Mesodermal cell (in vitro differentiated cells): ENCODE results near the gene SYNE2.
A peak's percentile ranks its signal among the peaks of the same experiment; 100 is the strongest.

Source experiments
- H3K27ac ChIP-seq: 2 replicates; pipeline ENCODE4 v1.7.0; 2013; ENCODE audit warnings: mild to moderate bottlenecking, low read depth, low read length, moderate library complexity; ENCODE audit not compliant: severe bottlenecking
- H3K36me3 ChIP-seq: 2 replicates; pipeline ENCODE4 v1.7.1; 2013; ENCODE audit warnings: mild to moderate bottlenecking, low read length, moderate library complexity; ENCODE audit not compliant: control insufficient read depth, insufficient read depth
- H3K4me1 ChIP-seq: one replicate; pipeline ENCODE4 v1.7.1; 2013; ENCODE audit warnings: mild to moderate bottlenecking, low read length; ENCODE audit not compliant: insufficient read depth, control insufficient read depth, poor library complexity, severe bottlenecking
- H3K4me3 ChIP-seq: 2 replicates; pipeline ENCODE4 v1.7.0; 2013; ENCODE audit warnings: low read length, control low read depth, mild to moderate bottlenecking; ENCODE audit not compliant: insufficient read depth, poor library complexity, severe bottlenecking; ENCODE audit errors: extremely low read depth
- H3K9me3 ChIP-seq: 2 replicates; pipeline ENCODE4 v1.7.1; 2013; ENCODE audit warnings: mild to moderate bottlenecking, low read length, moderate library complexity; ENCODE audit not compliant: control insufficient read depth
- WGBS, 2 experiments: methylation state at CpG; one replicate each; pipeline ENCODE4 v1.1.5; 2013; ENCODE audit warnings: missing lambda C conversion rate in 2 of 2; ENCODE audit not compliant: insufficient coverage in 2 of 2; 5-methylcytosine and 5-hydroxymethylcytosine counted together

SYNE2 gene

DNA sequence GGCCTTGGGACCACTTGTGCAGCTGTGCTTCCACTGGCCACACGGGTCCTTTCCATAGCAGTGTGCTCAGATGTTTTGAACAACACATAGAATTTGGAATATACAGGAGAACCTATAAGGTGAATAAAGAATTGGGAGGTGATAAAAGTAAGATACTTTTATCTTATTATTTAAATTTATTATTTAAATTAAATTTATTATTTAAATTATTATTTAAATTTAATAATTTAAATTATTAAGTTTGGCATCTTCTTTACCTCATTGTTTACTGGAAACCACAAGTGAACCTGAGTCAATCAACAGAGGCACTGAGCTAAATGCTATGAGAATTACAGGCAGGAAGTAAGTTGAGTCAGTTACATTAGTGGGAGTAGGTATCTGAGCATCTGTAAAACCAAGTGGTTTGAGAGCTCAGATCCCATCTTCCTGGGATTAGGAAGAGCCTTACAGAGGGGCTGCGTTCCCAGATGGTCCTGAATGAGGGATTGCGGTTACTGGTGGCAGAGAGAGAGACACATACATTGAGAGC lies 338.2 kb downstream of the SYNE2 start:
- H3K27ac ChIP-seq = no peak overlapping the region
- H3K4me3 ChIP-seq = no peak overlapping the region
- peaks cover 5% of the 10 kb centered on the region for H3K4me1 ChIP-seq
- peaks cover 5% of the 10 kb centered on the region for H3K36me3 ChIP-seq
- no peaks in the 10 kb centered on the region for H3K9me3 ChIP-seq
- whole genome bisulfite sequencing, 2 experiments = 83 to 96% methylated on average over 2 of the region's 3 CpGs

DNA sequence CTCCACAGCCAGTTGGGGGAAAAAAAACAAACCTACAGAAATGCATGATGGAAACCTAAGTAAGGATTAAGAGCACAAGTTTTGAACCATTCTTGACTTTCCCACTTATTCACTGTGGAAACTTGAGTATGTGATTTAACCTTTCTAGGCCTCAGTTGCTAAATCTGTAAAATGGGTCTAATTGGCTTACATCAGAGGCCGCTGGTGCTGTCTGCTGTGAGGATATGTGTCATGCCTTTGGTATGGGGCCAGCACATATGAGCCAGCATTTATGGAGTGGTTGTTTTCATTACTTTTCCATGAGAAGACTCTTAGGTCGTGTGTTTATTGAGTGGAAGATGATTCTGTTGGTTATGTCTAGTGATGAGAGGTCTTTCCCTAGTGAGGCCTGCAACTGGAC lies 339.0 kb downstream of the SYNE2 start:
- no peaks in the 10 kb centered on the region for H3K9me3 ChIP-seq
- H3K27ac ChIP-seq = no peak overlapping the region
- peaks cover 2% of the 10 kb centered on the region for H3K4me1 ChIP-seq
- peaks cover 5% of the 10 kb centered on the region for H3K36me3 ChIP-seq
- 64 to 75% methylated on average over 1 to 2 of the region's 2 CpGs for WGBS, 2 experiments
- no peak overlapping the region for H3K4me3 ChIP-seq

DNA sequence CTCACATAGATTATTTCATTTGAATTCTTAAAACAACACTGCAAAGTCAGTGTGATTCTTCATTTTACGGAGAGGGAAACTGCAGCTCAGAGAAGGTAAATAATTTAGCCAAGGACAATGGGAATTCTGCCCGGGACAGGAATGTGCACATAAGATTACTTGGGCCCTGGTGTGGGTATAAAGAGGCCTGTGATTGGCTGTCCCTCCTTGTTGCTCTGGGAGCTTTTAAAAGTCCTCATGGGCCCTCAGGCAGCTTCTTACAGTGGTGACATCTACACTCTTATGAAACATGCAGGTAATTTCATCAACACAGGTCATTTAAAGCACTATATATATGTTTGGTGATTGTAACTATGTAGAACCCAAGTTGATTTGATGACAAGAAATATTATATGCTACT lies 341.0 kb downstream of the SYNE2 start:
- Histone ChIP-seq H3K4me3 (no peak overlapping the region), H3K36me3 (no peaks in the 10 kb centered on the region), H3K4me1 (no peaks in the 10 kb centered on the region), H3K9me3 (no peaks in the 10 kb centered on the region), H3K27ac (no peak overlapping the region)
- 72 to 80% methylated on average over 1 to 2 of the region's 2 CpGs for WGBS, 2 experiments

DNA sequence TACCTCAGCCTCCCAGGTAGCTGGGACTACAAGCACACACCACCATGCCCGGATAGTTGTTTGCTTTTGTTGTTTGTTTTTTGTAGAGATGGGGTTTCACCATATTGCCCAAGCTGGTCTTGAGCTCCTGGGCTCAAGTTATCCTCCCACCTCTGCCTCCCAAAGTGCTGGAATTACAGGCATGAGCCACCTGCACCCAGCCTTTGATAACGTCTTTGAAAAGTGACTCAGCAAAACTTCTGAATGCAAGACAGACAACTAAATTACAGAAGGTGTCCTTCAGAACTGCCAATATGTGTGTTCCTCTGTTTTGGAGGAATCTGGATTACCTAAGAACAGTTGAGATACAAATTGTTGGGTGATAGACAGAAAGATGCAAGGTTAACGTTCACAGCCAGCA lies 341.6 kb downstream of the SYNE2 start:
- H3K9me3 ChIP-seq = no peaks in the 10 kb centered on the region
- no peak overlapping the region for H3K4me3 ChIP-seq
- WGBS, 2 experiments = 62 to 92% methylated on average over 2 of the region's 3 CpGs
- no peak overlapping the region for H3K27ac ChIP-seq
- no peaks in the 10 kb centered on the region for H3K36me3 ChIP-seq
- H3K4me1 ChIP-seq = no peaks in the 10 kb centered on the region

DNA sequence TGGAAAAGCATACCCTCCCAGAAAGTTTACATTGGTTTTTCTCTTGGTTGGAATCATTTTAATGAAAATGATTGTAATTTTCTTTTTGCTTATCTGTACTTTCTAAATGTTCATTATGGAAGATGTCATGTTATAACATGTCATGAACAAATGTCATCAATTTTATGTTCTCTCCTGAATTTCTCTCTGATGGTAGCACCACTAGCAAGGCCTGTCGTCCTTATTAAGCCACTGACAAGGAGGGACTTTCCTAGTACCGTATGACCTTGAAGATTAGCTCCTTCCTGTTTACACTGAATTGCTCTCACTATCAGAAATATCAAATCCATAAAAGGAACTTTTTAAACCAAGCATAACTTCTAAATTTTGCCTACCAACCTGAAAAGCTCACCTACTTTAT lies 342.4 kb downstream of the SYNE2 start:
- no peaks in the 10 kb centered on the region for H3K36me3 ChIP-seq
- peaks cover 3% of the 10 kb centered on the region for H3K4me1 ChIP-seq
- H3K4me3 ChIP-seq = no peak overlapping the region
- no peak overlapping the region for H3K27ac ChIP-seq
- WGBS, 2 experiments = 83 to 84% methylated on average over 2 of the region's 2 CpGs
- no peaks in the 10 kb centered on the region for H3K9me3 ChIP-seq

DNA sequence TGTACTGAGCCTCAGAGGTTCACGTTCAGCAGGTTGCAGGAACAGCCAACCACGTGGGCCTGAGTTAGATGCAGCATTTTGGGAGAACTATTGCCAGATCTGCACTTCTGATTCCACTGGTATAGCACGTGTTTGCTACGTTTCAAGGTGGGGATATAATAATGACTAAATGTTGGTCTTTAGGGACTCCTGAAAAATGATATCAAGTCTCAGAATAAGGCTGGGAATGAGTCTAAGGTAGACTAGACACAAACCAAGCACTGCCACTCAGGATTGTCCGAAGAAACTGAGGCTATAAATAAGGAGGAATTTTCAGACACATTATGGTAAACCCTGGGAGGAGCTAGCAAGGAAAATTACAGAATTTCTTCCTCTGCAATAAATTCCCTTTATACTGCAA lies 343.3 kb downstream of the SYNE2 start:
- Histone ChIP-seq H3K9me3 (no peaks in the 10 kb centered on the region), H3K4me3 (no peak overlapping the region), H3K36me3 (no peaks in the 10 kb centered on the region), H3K4me1 (peaks cover 8% of the 10 kb centered on the region), H3K27ac (peak overlapping the region; percentile 64)
- 73 to 84% methylated on average over 4 of the region's 5 CpGs for WGBS, 2 experiments

DNA sequence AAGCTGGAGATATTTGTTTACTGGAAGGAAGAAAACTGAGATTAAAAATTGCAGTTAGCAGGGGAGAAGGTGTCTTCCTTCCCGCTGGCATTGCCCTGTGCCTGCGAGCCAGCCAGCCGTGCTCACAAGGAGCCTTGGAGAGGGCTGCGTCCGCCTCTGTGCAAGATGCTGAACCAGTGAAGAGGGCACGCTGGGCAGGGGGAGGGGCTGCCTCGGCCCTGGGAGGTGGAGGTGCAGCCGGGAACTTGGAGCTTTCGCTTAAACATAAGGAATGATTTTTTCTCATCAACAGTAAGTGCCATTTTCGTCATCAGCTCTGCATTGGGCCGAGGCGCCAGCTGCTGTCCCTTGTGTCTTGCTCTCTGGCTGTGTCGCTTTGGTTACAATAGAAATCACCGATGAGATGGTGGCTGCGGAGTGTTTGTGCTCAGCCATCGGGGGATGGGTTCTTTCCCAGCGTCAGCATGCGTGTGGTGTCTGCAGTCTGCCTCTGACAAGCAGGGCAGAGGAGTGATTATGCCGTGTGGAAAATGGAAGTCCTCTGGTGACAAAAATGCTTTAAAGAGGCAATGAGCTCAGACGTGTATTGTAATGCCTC lies 344.1 kb downstream of the SYNE2 start:
- Histone ChIP-seq H3K4me1 (peaks cover 8% of the 10 kb centered on the region), H3K27ac (peak overlapping the region; percentile 64), H3K36me3 (no peaks in the 10 kb centered on the region), H3K4me3 (peak overlapping the region; percentile 38), H3K9me3 (no peaks in the 10 kb centered on the region)
- WGBS, 2 experiments = 9 to 12% methylated on average over 18 to 20 of the region's 20 CpGs

DNA sequence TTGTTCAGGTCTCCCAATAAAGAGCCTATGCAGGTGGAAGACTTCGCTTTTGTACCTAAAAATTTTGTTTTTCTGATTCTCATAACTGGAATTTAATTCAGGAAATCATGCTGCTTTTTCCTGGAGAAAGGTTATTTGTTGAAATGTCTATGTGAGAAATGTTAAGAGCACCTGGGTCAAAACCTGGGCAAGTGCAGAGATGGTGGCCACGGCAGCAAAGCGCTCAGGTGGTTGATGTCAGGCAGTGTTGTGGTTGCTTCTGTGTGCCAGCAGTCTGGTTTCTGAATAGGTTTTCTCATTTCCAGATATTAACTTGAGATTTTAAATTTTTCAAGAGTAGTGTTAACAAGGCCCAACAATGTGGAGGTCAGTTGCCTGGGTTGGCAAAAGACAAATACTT lies 345.2 kb downstream of the SYNE2 start:
- H3K4me1 ChIP-seq = peaks cover 8% of the 10 kb centered on the region
- no peaks in the 10 kb centered on the region for H3K9me3 ChIP-seq
- H3K36me3 ChIP-seq = no peaks in the 10 kb centered on the region
- H3K4me3 ChIP-seq = no peak overlapping the region
- no peak overlapping the region for H3K27ac ChIP-seq
- 70% methylated on average over 2 of the region's 3 CpGs for WGBS, 2 experiments

DNA sequence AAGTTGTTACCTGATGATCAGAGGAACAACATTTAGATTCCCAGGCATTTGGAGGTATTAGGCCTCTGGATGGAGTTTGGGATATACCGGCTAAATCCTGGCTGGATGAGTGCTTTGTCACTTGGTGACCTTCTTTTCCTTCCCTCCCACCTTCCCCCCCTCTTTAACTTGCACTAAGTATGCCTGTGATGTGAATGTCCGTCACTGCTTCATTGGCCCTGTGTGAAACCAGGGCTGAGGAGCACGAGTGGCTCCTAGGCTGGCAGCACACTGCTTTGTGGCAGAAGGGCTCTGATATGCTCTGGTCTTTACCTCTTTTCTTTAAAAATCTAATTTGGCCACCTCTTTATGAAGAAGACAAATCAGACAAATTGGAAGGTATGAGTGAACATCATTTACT lies 345.7 kb downstream of the SYNE2 start:
- 100% methylated on average over 1 of the region's 3 CpGs for WGBS, 2 experiments
- Histone ChIP-seq H3K36me3 (no peaks in the 10 kb centered on the region), H3K4me3 (no peak overlapping the region), H3K4me1 (peaks cover 8% of the 10 kb centered on the region), H3K27ac (no peak overlapping the region), H3K9me3 (no peaks in the 10 kb centered on the region)

DNA sequence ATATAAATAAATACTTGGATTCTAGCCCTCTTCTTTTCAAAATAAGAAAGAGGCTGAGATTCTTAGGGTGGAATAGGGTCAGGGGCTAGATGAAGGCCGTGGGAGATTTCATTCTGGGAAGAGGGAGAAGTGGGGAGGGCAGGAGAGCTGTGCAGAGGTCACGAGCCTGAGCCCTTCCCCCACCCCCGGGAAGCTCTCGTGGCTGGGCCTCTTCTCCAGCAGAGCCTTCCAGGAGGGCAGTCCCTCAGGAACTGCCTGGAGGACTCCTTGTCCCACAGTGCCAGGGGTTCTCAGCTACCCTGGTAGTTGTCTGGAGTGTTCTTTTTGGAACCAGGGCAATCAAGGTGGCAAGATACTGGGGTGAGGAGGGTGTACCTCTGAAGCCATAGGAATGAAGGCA lies 347.4 kb downstream of the SYNE2 start:
- Histone ChIP-seq H3K9me3 (no peaks in the 10 kb centered on the region), H3K4me3 (no peak overlapping the region), H3K36me3 (no peaks in the 10 kb centered on the region), H3K27ac (no peak overlapping the region), H3K4me1 (peaks cover 8% of the 10 kb centered on the region)
- 20 to 31% methylated on average over 1 to 3 of the region's 4 CpGs for WGBS, 2 experiments

DNA sequence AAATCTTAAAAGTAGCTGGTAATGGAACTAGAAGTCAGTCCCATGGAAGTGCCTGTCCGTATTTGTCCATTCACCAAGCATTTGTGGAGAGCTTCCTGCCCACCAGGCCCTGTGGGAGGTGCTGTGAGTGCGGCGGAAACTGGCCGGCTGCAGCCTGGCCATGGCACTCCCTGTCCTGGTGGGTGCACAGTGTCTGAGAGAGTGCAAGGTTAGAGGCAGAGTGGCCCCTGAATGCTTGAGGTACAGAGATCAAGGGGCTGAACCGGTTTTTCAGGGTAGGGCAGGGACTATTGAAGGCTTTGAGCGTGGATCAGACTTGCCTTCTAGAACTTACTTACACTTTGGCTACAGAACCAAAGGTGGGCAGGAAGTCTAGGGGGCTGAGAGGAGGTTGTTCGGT lies 348.5 kb downstream of the SYNE2 start:
- Histone ChIP-seq H3K36me3 (no peaks in the 10 kb centered on the region), H3K27ac (no peak overlapping the region), H3K9me3 (no peaks in the 10 kb centered on the region), H3K4me3 (no peak overlapping the region), H3K4me1 (peaks cover 8% of the 10 kb centered on the region)
- 88 to 91% methylated on average over 7 of the region's 7 CpGs for WGBS, 2 experiments
